ENCODE data around the gene LRRN2.

LRRN2 gene

DNA sequence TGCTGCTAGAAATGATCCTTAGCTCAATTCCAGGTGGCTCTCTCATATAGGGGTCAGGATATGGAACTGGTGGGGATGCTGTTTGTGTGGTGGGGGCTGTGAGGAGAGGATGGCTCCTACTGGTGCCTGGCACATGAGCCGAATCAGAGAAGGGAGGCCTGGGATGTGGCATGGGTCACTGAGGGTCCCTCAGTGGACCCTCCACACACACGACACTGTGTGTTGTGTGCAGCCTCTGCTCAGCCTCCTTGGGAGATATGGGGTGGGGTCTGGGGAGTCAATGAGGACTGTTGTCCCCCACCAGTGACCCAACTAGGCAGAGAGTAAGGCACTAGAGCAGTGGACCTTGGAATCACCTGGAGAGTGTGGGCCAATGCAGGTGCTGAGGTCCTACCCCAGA is 3.2 kb upstream of the LRRN2 start:
- no peak for DNase-seq

DNA sequence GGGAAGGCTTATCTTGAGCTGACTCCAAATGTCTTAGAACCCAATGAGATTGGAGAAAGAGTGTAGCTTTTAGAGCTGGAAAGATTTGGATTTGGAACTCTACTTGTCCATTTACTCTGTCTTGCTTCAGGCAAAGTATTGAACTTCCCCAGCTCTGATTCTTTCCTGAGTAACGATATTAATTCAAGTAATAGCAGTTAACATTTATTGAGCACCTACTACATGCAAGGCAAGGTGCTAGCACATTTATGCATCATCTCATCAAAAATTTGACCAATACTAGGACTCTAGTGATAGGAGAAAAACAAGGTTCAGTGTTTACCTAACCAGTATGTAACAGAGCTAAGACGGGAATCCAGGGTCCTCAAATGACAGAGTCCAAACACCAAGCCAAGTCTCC is 2.5 kb upstream of the LRRN2 start:
- no peak for DNase-seq

DNA sequence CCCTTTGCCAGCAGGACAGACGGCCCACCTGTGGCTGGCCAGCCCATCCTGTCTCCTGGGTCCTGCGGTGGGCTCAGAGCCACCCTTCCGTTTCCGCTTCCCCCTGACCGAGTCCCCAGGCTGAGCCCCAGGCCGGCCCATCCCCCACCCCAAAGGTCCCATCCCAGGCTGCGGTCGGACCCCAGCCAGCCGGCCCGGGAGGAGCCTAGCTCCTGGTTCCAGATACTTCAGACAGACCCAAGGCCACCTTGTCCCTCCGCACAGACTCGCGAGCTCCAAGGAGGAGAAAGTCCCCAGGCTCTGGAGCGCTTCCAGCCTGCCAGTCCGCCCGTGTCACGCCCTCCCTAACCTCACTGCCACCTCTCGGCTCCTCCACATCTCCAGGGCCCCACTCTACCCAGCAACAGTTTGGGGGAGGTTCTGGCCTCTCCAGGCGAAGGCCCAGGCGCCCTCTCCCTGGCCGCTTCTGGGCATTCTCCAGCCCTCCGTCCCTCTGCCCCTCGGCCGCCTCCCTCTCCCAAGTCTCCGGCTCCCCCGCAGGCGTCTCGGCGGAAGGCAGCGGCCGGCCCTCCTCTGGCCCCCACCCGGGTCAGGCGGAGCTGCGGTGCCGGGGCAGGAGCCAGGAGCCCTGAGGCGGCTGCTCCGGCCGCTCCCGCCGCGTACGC is 835 bp downstream of the LRRN2 start:
- DNase-seq = no peak

DNA sequence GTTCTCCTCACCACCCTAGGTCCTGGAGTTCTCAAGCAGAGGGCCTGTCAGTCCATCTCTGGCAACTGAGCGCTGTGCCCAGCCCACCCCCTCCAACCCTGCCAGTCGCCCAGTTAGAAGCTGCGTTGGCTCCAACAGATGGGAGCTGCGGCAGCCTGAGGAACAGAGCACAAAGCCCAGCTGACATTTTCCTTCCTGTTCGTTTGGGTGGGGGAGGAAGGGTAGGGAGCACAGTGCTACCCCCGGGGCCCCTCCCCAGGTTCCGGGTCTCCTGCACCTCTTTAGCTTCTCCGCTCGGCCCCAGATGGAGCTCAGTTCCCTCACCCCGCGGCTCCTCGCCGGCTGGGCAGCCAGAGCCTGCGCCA is 1.4 kb downstream of the LRRN2 start:
- no peak for DNase-seq

DNA sequence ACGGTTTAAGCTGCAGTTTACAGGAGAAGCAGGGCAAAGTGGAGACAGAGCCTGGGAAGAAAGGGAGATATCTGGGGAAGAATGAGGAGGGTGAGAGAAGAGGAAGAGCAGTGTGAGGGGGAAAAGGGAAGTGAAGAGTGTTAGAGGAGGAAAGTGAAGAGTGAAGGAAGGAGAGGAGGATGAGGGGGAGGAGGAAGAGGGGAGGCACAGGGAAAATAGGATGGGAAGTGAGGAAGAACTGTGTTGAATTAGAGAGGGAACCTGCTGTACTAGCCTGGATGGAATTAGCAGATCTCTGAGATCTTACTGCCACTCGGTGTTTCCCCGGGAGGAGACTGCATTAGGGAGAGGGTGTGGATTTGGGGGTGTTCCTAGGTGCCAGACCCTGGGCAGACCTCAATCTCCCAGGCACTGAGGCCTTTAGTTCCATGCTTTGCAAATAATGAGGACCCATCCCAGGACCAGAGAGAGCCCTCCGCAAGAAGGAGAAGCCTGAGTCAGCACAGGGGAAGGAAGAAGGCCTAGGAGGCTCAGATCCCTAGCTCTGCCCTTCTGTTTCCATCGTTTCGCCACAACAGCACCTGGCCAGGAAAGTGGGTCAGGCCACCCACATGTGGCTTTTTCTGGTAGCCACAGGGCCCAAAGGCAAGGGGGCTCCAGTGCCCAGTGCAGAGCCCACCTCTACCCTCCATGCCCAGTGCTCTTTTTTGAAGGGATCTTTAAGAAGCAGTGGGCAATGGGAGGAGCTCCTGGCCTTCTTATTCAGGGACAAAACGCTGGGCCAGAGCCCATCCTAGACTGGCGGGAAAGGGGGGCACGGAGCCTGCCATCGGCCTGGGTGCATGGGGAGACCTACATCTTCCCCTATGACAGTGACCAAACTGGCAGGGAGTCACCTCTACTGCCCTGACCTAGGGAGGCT is 2.0 kb downstream of the LRRN2 start:
- DNase-seq = no peak

DNA sequence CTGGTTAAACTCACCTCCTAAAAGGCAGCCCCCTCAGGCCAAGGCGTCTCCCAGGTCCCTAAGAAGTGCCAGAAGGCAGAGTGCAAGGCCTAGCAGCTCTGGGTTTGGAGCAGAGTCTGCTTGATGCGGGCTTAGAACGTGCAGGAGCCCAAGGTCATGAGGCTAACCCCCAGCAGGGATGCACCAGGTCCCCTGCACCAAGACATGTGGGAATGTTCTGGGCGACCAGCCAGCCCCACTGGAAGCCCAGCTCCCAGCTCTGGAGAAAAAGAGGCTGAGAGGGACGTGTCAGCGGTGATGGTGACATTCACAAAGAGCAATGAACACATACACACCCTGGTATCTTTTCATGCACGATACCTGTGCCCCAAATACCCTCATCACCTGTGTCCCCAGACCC is 5.1 kb downstream of the LRRN2 start:
- DNase-seq = no peak

DNA sequence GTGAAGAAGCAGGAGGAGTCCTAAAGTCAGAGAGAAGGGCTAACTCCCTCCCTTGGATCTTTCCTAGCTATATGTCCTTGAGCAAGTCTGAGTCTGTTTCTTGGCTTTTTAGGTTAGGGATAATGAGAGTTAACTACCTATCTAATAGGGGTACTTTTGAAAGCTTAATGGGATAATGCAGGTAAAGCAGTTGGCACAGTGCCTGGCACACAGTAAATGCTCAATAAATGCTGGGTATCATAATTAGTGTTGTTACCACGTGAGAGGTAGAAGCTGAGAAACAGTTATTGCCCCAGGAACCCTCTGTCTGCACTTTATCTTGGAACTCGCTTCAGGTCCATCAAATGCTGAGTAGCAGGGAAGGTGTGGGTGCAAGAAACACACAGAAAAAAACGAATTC is 5.5 kb downstream of the LRRN2 start:
- no peak for DNase-seq

DNA sequence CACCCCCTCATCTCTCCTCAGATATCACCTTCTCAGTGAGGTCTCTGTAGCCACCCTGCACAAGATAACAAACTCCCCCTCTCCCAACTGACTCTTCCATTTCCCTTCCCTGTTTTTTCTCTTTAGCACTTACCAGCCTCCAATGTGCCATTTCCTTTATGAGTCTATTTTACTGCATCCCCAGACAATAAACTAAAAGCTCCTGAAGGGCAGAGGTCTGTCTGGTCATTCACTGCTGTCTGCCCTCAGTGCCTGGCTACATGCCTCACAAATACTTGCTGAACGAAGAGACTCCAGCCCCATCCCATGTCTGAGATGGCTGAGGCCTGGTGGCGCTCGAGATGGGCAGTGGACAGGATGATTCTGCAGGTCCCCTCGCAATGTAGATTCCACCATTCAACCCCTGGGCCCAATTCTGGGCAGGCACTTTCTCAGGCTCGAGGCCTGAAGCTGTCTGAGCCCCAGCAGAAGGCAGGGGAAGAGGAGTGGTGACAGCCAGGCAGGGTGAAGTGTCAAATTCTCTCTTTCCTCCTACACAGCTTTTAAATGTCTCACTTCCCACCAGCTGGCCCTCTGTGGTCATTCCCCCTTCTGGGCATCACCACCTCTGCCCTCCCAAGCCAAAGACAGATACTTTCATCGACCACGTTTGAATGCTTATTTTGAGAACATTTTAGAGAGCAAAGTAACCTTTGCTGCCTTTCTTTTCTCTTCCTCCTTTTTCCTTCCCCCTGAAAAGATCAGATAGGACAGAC is 6.6 kb downstream of the LRRN2 start:
- DNase-seq = no peak

DNA sequence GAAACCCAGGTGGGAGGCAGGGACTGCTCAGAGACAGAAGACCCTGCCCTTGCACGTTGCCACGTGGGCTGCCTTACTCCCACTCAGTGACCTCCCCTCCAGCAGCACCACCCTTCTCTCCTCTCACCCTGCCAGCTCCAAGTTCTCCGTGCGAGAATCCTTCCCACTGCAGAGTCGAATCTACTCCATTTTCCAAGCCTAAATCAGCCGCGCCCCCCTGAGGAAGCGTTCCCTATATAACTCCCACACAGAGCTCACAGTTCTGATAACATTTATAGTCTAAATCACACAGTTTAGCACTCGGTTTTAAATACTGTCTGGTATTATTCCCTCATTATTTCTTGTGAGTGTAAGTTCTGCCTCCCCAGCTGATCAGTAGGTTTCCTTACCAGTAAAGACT is 7.7 kb downstream of the LRRN2 start:
- DNase-seq = no peak

DNA sequence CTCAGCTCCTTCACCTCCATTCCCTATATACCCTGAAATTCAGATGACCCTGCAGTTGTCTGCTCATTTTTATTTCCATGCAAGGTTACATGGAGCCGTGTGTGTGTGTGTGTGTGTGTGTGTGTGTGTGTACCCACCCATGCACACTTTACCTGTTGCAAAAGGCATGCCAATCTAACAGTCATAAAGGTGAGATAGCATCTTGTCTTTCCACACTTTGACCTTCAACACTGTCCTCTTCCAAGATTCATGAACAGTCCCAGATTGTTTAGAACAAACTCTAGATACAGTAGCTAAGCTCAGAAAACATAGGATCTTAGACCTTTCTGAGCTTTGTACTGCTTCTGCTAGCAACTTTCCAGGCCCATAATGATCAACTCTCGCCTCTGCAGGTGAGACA is 9.5 kb downstream of the LRRN2 start:
- DNase-seq = no peak

DNA sequence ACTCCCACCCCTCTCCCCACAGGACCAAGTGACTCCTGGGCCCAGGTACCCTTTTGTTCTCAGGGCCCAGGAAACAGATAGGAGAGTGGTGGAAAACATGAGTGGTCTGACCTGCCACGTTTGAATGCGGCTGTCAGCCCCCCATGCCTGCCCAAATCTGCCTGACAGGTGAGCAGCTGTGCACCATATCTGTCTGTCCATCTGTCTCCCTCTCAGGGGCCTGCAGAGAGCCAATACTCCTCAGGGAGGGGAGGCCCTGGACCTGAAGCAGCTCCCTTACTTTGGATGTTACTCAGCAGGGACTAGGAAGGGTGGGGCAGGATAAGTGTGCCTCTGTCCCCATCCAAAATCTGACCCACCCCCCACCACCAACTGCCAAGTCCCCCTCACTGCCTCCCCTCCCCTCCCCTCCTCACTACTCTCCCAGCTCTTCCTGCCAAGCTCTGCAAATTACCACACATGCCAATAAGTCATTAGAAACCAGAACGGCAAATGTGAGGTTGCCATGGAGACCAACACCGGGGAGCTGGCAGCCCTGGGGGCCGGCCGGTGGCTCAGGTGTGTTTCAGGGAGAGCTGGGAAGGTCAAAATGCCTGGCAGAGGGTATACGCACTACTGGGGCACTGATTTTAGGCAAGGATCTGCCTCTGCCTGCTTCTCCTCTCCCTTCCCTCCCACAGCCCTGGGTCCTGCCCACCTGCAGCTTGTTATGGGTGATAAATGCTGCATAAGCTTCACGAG is 11.5 kb downstream of the LRRN2 start:
- DNase-seq = no peak

DNA sequence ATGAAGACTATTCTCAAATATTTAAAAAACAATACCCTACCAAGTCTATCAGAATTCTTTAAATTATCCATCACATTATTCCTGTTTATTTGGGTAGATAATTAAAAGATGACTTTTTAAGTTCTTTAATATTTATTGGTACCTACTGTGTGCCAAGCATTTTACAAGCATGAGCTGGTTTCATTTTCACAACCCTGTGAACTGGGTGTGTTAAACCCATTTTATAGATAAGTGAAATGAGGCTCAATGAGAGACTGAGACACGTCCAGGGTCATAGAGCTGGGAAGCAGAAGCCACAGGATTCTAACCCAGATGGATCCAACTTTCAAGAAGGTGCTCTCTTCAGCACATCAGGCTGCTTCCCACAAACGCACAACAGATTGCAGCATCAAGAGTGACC is 12.3 kb downstream of the LRRN2 start:
- DNase-seq = no peak

DNA sequence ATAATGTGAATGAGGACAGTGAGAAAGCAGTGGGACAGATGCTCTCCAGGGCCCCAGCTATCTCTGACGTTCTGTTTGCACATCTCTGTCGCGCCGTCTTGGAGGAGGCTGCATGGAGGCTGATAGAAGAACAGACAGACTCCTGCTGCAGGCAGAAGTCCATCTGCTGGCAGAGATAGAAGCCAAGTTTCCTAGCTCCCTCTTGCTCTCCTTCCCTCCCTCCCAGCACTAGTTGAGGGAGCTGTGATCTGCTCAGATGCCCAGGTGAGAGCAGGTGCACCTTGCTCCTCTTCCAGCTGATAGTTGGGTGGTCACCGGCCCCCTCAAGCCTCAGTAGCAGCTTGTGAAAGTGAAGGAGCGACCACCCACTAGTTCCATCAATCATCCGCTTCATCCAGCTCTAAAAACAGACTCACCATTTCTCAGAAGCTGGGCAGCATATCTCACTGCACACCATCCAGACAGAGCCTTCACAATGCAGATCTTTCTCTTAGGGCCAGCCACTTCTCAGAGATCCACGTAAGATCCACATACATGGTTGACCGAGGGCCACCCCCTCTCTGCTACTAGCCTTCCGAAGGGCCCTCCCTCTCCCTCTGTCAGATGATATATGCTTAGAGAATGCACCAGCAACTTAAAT is 12.9 kb downstream of the LRRN2 start:
- no peak for DNase-seq

DNA sequence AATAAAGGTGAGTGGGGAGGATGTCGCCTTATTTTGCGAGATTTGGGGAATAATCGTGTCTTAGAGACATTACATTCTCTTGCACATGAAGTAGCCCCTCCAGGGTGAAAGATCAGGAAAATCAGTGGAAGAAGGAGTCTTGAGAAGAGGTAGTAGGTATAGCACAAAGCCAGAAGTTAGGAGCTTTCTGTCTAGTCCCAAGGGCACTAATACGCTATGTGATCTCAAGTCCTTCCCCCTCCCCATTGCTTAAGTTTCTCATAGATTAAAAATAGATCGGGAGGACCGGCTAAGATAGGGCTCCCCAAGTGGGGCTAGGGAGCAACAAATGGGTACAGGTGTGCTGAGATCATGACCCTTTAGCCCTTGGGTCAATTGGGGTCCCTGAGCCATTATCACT is 13.5 kb downstream of the LRRN2 start:
- DNase-seq = no peak

DNA sequence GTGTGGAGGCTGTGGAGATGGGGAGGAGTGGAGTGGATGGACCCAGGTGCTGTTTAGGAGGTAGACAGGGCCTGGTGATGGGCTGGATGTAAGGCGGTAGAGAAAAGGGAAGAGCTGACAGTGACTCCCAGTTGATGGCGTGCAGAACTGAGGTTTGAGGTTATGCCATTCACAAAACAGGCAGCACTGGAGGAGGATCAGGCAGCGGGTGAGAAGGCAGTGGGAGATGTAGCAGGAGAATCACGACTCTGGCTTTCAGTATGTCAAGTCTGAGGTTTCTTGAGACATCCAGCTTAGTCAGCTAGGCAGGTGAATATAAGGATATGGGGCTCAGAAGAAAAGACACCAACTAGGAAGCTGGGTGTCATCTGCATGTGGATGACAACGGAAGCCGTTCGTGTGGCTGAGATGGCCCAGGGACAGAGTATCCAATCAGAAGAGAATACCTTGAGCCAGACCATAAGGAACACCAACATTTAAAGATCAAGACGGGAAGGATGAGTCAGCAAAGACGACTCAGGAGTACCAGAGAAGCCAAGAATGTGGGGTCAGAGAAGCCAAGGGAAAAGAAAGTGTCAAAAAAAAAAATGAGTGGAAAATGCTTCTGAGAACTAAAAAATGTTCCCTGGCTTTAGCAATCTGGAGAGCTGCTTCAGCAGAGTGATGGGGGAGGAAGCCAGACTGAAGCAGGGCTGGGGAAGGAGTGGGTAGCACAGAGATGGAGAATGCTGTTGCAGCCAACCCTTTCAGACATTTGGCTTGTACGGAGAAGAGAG is 15.2 kb downstream of the LRRN2 start:
- no peak for DNase-seq

DNA sequence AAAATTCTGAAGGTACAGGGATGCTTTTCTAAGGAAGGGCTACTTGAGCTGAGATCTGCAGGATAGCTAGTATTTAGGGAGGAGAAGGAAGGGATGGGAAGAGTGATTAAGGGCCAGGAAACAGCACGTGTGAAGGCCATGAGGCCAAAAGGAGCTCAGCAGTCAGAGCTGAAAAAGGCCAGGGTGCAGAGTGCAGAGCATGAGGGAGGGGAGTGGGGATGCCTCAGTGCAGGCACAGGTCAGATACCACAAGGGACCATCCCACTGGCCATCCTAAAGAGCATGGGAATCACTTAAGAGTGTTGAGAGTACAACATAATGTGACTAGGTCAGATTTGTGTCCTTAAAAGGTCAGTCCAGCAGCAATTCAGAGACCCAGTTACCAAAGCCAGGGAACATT is 16.0 kb downstream of the LRRN2 start:
- DNase-seq = no peak

DNA sequence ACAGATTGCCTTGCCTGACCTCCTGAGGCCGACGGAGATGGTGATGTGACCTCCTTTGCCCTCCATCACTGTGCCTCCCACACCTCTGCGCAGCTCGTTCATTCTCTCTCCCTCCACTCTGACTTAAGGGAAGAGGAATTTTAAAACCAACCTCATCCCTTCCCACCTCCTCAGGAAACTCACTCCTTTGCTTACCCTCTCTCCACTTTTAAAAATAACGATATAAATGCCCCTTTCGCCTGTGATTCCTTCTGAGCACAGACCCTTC is 21.2 kb downstream of the LRRN2 start:
- DNase-seq = no peak

DNA sequence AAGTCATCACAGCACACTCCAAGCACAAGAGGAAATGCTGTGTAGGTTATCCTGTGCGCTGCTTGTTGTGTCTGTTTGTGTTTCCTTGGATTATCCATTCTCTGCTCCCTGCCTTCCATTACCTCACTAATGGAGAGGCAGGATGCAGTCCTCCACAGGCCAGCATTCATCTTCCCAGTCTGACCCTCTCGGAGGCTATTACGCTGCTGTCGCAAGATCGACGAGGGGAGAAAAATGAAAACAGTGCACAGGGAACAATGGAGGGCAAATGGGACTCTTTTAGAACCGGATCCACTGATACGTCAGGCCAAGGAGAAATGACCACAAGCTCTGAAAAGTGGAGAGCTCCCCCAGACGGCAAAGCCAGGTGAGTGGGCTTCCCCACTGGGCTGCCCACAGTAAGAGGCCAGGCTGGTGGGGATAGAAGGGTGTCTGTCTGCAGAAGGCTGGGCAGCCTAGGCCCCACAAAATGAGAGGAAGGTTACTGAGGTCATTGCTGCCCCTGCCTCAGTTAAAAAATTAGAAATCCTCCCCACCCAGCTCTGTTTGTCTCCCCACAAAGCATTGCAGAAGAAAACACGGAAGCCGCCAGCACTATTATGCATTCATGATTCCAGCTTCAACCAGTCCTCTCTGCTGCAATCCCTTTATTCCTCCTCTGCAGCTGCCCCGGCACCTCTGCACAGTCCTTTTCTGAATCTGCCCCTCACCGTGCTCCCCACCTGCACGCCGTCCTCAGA is 21.7 kb downstream of the LRRN2 start:
- no peak for DNase-seq

DNA sequence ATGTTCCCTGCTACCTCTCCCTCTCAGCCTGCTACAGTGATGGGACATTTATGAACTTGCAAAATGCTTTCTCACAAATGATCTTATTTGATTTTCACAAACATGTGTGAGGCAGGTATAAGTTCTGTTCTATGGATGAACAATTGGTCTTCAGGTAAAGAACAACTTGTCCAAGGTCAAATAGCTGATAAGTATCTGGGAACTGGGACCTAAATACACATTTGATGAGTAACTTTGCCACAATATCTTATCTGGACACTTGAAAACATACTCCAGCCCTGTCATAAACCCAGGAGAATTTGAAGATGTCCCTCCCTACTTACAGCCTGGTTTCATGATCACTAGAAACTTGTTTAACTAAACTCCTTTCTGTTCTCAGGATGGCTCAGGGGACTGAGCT is 23.0 kb downstream of the LRRN2 start:
- DNase-seq = no peak

DNA sequence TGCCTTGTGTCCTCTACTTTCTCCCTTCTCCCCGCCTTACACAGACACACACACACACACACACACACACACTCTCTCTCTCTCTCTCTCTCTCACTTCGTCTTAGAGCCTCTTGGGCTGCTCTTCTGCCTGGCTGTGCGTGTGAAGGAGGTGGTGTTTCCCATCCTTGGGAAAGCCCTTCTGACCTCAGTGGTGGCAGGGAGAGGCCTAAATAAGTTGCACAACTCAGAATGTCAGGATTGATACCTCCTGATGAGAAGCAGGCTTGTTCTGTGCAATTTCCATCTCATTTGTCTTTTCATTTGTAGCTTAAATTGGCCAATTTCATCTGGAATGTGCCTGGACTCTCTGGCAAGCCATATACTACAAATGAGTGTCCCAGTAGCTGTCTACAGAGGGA is 25.0 kb downstream of the LRRN2 start:
- no peak for DNase-seq

DNA sequence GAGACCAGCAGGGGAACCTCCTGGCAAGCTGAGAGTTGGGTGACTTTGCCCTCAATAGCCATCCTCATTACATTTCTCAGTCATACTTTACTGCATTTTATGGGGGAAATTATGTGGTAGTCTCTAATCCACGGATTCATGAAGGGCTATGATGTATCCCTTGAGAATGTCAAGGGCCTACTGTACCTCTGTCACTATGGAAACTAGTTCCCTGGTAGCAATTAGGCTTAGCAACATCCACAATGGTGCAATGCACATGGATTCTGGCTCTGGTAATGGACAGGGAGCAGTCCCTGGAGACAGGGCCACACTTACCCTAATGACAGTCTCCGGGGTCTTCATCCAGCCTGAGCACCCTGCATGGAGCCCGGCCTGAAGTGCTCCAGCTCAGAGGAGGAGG is 26.5 kb downstream of the LRRN2 start:
- no peak for DNase-seq
